ENCODE data around the gene WSCD1.

WSCD1 gene

GRCh38 chr17:6059406-6059805 is 10.8 kb upstream of the WSCD1 start:
- Histone ChIP-seq H3K36me3 (ENCODE audit: control insufficient read depth in 2 of 2, insufficient read depth in 1 of 2, low read length in 2 of 2) (no peaks in the 10 kb centered on the region), H3K27ac (ENCODE audit: extremely low read depth, low read depth, low read length) (no peak overlapping the region), H3K4me1 (ENCODE audit: control insufficient read depth, insufficient read depth, low read length) (no peaks in the 10 kb centered on the region), H3K9me3 (ENCODE audit: control insufficient read depth, insufficient read depth, low read depth, low read length) (no peaks in the 10 kb centered on the region), H3K4me3 (ENCODE audit: low read depth, low read length) (no peak overlapping the region)
- ChIA-PET POLR2A (no interaction called here), CTCF (interaction anchor here (1.1 kb wide), 1 partner anchor 9 kb away, joined by 4 read pairs; no protein-coding TSS in a partner anchor)
- TF ChIP-seq ZNF501 (tag by site-specific recombination; IDR thresholded peaks at IDR 0.05) (no peak), ZFP3 (tag by site-specific recombination; IDR thresholded peaks at IDR 0.05; ENCODE audit: low read depth) (no peak)

- Histone ChIP-seq H3K36me3 (ENCODE audit: control insufficient read depth in 2 of 2, insufficient read depth in 1 of 2, low read length in 2 of 2) (no peaks in the 10 kb centered on the region), H3K27ac (ENCODE audit: extremely low read depth, low read depth, low read length) (no peak overlapping the region), H3K4me3 (ENCODE audit: low read depth, low read length) (no peak overlapping the region), H3K4me1 (ENCODE audit: control insufficient read depth, insufficient read depth, low read length) (no peaks in the 10 kb centered on the region), H3K9me3 (ENCODE audit: control insufficient read depth, insufficient read depth, low read depth, low read length) (no peaks in the 10 kb centered on the region)
- ChIA-PET CTCF (interaction anchor here (1.1 kb wide), 1 partner anchor 469 kb away, joined by 5 read pairs; no protein-coding TSS in a partner anchor), POLR2A (no interaction called here)
- TF ChIP-seq ZNF37A (tag by site-specific recombination; IDR thresholded peaks at IDR 0.05), result no peak
These were observed 8.9 kb upstream of the WSCD1 start for GRCh38 chr17:6061290-6061689.

- no peak for TF ChIP-seq ZFP3 (tag by site-specific recombination; IDR thresholded peaks at IDR 0.05; ENCODE audit: low read depth)
- TF ChIP-seq SETDB1 (IDR thresholded peaks at IDR 0.05; ENCODE audit: insufficient read length, low read length), result no peak
- TF ChIP-seq ZNF664 (tag by site-specific recombination; IDR thresholded peaks at IDR 0.05), result no peak
- TF ChIP-seq ZNF292 (tag by site-specific recombination; IDR thresholded peaks at IDR 0.05; ENCODE audit: borderline replicate concordance, low read depth), result no peak
- peak; percentile 25; the same call in 1 of the 2 replicates for TF ChIP-seq GLIS1 (tag by site-specific recombination; IDR thresholded peaks at IDR 0.05)
- peak; percentile 62 for TF ChIP-seq ZBTB17 (tag by site-specific recombination; IDR thresholded peaks at IDR 0.05)
- no peak for TF ChIP-seq ZBTB49 (tag by site-specific recombination; IDR thresholded peaks at IDR 0.05; ENCODE audit: low read depth)
- no peak for TF ChIP-seq RBAK (tag by site-specific recombination; IDR thresholded peaks at IDR 0.05)
- TF ChIP-seq PRDM1 (tag by site-specific recombination; IDR thresholded peaks at IDR 0.05), result no peak
- no peak for TF ChIP-seq ZBTB8A (tag by site-specific recombination; IDR thresholded peaks at IDR 0.05)
- TF ChIP-seq ZXDB (tag by site-specific recombination; IDR thresholded peaks at IDR 0.05), result no peak
- H3K36me3 ChIP-seq (ENCODE audit: control insufficient read depth in 2 of 2, insufficient read depth in 1 of 2, low read length in 2 of 2), result no peaks in the 10 kb centered on the region
- POLR2A ChIA-PET, result no interaction called here
These were observed 5.3 kb upstream of the WSCD1 start for GRCh38 chr17:6064868-6065267.

GRCh38 chr17:6065351-6065750 is 4.8 kb upstream of the WSCD1 start:
- CTCF ChIA-PET, result no interaction called here
- POLR2A ChIA-PET, result no interaction called here
- no peak for TF ChIP-seq ZBTB48 (tag by site-specific recombination; IDR thresholded peaks at IDR 0.05)
- TF ChIP-seq ZNF16 (tag by site-specific recombination; IDR thresholded peaks at IDR 0.05; ENCODE audit: low read depth), result no peak
- no peak for TF ChIP-seq ZNF660 (tag by site-specific recombination; IDR thresholded peaks at IDR 0.05)
- no peak for TF ChIP-seq RBAK (tag by site-specific recombination; IDR thresholded peaks at IDR 0.05)
- TF ChIP-seq ZNF747 (tag by site-specific recombination; IDR thresholded peaks at IDR 0.05), result no peak
- no peak for TF ChIP-seq ZBTB44 (tag by site-specific recombination; IDR thresholded peaks at IDR 0.05)
- no peak for TF ChIP-seq ZEB2 (tag by site-specific recombination; IDR thresholded peaks at IDR 0.05)
- no peak for TF ChIP-seq ZNF146 (tag by site-specific recombination; IDR thresholded peaks at IDR 0.05)
- TF ChIP-seq ZNF148 (tag by site-specific recombination; IDR thresholded peaks at IDR 0.05; ENCODE audit: borderline replicate concordance), result no peak
- Histone ChIP-seq H3K27ac (ENCODE audit: extremely low read depth, low read depth, low read length) (no peak overlapping the region), H3K36me3 (ENCODE audit: control insufficient read depth in 2 of 2, insufficient read depth in 1 of 2, low read length in 2 of 2) (no peaks in the 10 kb centered on the region), H3K9me3 (ENCODE audit: control insufficient read depth, insufficient read depth, low read depth, low read length) (no peaks in the 10 kb centered on the region), H3K4me1 (ENCODE audit: control insufficient read depth, insufficient read depth, low read length) (peaks cover 3% of the 10 kb centered on the region; the same call in 1 of the 2 replicates), H3K4me3 (ENCODE audit: low read depth, low read length) (no peak overlapping the region)

More at GRCh38 chr17:6064868-6065267, 5.3 kb upstream of the WSCD1 start:
- CTCF ChIA-PET, result interaction anchor here (0.7 kb wide), 1 partner anchor 473 kb away, joined by 3 read pairs; no protein-coding TSS in a partner anchor
- H3K4me3 ChIP-seq (ENCODE audit: low read depth, low read length), result no peak overlapping the region
- H3K9me3 ChIP-seq (ENCODE audit: control insufficient read depth, insufficient read depth, low read depth, low read length), result no peaks in the 10 kb centered on the region
- peaks cover 3% of the 10 kb centered on the region; the same call in 1 of the 2 replicates for H3K4me1 ChIP-seq (ENCODE audit: control insufficient read depth, insufficient read depth, low read length)
- H3K27ac ChIP-seq (ENCODE audit: extremely low read depth, low read depth, low read length), result no peak overlapping the region

Measured in HEK293 (cell line).